ENCODE data around the gene GATA1. TPM values are rescaled to one million over a fixed set of nuclear protein-coding genes. Genes with fewer than 3 reads are reported as not detected.

Gene GATA1
- total and polyA plus RNA-seq, 8 donors = 0.37 to 9.4 TPM; not detected in 6

DNA sequence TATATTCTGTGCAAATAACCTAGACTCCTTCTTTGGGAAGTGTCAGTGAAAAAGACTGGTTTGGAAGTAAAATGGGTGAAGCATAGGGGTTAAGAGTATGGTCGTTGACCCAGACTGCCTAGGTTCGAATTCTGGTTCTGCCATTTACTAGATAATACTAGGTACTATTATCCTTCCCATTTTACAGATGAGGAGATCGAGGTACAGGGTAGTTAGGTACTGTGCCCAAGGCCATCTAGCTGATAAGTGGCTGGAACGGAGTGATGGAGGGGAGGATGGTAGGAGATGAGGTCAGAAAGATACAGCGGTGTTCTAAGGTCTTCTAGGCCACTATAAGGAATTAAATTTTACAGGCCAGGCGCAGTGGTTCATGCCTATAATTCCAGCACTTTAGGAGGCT lies 13.8 kb upstream of the GATA1 start:
- DNase-seq = no peak
- WGBS, 5 donors = 64 to 92% (median 89%) methylated on average over 6 of the region's 6 CpGs
- H3K9me3 ChIP-seq = no peaks in the 10 kb centered on the region
- H3K36me3 ChIP-seq = no peaks in the 10 kb centered on the region
- intact Hi-C loops (cut with DNase I; ENCODE audit: low total_unique reads) = no loop called here
- TF ChIP-seq, protein P1, sequence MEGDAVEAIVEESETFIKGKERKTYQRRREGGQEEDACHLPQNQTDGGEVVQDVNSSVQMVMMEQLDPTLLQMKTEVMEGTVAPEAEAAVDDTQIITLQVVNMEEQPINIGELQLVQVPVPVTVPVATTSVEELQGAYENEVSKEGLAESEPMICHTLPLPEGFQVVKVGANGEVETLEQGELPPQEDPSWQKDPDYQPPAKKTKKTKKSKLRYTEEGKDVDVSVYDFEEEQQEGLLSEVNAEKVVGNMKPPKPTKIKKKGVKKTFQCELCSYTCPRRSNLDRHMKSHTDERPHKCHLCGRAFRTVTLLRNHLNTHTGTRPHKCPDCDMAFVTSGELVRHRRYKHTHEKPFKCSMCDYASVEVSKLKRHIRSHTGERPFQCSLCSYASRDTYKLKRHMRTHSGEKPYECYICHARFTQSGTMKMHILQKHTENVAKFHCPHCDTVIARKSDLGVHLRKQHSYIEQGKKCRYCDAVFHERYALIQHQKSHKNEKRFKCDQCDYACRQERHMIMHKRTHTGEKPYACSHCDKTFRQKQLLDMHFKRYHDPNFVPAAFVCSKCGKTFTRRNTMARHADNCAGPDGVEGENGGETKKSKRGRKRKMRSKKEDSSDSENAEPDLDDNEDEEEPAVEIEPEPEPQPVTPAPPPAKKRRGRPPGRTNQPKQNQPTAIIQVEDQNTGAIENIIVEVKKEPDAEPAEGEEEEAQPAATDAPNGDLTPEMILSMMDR (IDR thresholded peaks at IDR 0.05) = no peak
- TF ChIP-seq POLR2AphosphoS5 (IDR thresholded peaks at IDR 0.05) (no peak), POLR2A (IDR thresholded peaks at IDR 0.05) (no peak), EP300 (IDR thresholded peaks at IDR 0.05) (no peak)
- no peak overlapping the region for H3K4me3 ChIP-seq
- no peaks in the 10 kb centered on the region for H3K4me1 ChIP-seq
- H3K27me3 ChIP-seq = no peaks in the 10 kb centered on the region
- H3K27ac ChIP-seq = no peak overlapping the region

DNA sequence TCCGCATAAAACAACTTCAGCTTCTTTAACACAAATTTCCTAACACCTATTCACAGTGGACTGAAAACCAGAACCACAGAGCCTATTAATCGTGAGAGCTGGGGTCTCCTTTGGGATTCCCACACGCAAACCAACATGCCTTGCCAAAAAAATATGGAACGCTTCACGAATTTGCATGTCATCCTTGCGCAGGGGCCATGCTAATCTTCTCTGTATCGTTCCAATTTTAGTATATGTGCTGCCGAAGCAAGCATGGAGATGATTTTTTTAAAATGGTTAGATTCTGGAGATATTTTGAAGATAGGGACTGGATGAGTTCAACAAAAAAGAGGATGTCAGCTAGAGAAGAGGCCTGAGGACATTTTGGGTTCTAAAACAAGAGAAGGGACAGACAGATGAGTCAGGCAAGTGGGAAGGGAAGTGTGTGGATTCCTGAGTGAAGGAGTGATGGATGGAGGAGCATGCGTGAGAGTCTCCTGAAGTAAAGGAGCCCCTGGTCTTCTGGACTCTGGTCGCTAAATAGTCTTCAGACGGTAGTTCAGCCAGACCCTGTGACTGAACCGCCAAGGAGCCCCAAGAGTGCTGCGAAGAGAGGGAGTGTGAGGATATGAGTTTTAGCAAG lies 9.5 kb upstream of the GATA1 start:
- Histone ChIP-seq H3K4me1 (no peaks in the 10 kb centered on the region), H3K36me3 (no peaks in the 10 kb centered on the region), H3K27me3 (peaks cover 0 to 8% (median 0%) of the 10 kb centered on the region in 3 donors), H3K9me3 (no peaks in the 10 kb centered on the region), H3K27ac (no peak overlapping the region), H3K4me3 (no peak overlapping the region)
- intact Hi-C loops (cut with DNase I; ENCODE audit: low total_unique reads) = no loop called here
- WGBS, 5 donors = 72 to 83% (median 75%) methylated on average over 13 of the region's 13 CpGs
- TF ChIP-seq POLR2AphosphoS5 (IDR thresholded peaks at IDR 0.05) (no peak), POLR2A (IDR thresholded peaks at IDR 0.05) (no peak), EP300 (IDR thresholded peaks at IDR 0.05) (no peak)
- TF ChIP-seq, protein P1 (IDR thresholded peaks at IDR 0.05) = no peak
- DNase-seq = no peak

DNA sequence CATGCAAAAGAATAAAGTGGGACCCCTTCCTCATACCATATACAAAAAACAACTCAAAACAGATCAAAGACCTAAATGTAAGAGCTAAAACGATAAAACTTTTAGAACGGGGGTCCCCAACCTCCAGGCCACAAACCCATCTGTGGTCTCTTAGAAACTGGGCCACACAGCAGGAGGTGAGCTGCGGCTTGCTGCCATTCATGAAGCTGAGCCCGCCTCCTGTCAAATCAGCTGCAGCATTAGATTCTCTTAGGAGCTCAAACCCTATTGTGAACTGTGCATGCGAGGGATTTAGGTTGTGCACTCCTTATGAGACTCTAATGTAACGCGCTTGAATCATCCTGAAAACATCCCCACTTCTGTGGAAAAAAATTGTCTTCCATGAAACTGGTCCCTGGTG lies 7.0 kb upstream of the GATA1 start:
- H3K4me3 ChIP-seq = no peak overlapping the region
- WGBS, 5 donors = 68 to 89% (median 80%) methylated on average over 7 of the region's 7 CpGs
- peaks cover 0 to 3% (median 0%) of the 10 kb centered on the region in 4 donors for H3K9me3 ChIP-seq
- DNase-seq = no peak
- H3K27ac ChIP-seq = no peak overlapping the region
- no peak for TF ChIP-seq POLR2AphosphoS5 (IDR thresholded peaks at IDR 0.05)
- TF ChIP-seq EP300 (IDR thresholded peaks at IDR 0.05) = no peak
- TF ChIP-seq, protein P1 (IDR thresholded peaks at IDR 0.05) = no peak
- no peak for TF ChIP-seq POLR2A (IDR thresholded peaks at IDR 0.05)
- H3K4me1 ChIP-seq = no peaks in the 10 kb centered on the region
- H3K27me3 ChIP-seq = peaks cover 0 to 8% (median 0%) of the 10 kb centered on the region in 3 donors
- no peaks in the 10 kb centered on the region for H3K36me3 ChIP-seq
- intact Hi-C loops (cut with DNase I; ENCODE audit: low total_unique reads) = no loop called here

- H3K27me3 ChIP-seq = peaks cover 0 to 10% (median 8%) of the 10 kb centered on the region in 3 donors
- no peak overlapping the region for H3K27ac ChIP-seq
- no peak overlapping the region for H3K4me3 ChIP-seq
- 83 to 98% (median 91%) methylated on average over 6 of the region's 6 CpGs for WGBS, 5 donors
- no peaks in the 10 kb centered on the region for H3K36me3 ChIP-seq
- intact Hi-C loops (cut with DNase I; ENCODE audit: low total_unique reads) = no loop called here
- no peak for TF ChIP-seq POLR2A (IDR thresholded peaks at IDR 0.05)
- no peaks in the 10 kb centered on the region for H3K4me1 ChIP-seq
- peaks cover 0 to 3% (median 0%) of the 10 kb centered on the region in 4 donors for H3K9me3 ChIP-seq
- no peak for DNase-seq
These were observed 4.7 kb upstream of the GATA1 start for GRCh38 chrX:48781705-48782104.

- Histone ChIP-seq H3K9me3 (peaks cover 0 to 3% (median 0%) of the 10 kb centered on the region in 4 donors), H3K4me1 (no peaks in the 10 kb centered on the region), H3K4me3 (no peak overlapping the region), H3K27ac (no peak overlapping the region), H3K27me3 (peaks cover 0 to 15% (median 9%) of the 10 kb centered on the region in 3 donors), H3K36me3 (no peaks in the 10 kb centered on the region)
- WGBS, 5 donors = 61 to 93% (median 75%) methylated on average over 2 of the region's 2 CpGs
- TF ChIP-seq EP300 (IDR thresholded peaks at IDR 0.05) (no peak), POLR2A (IDR thresholded peaks at IDR 0.05) (no peak), POLR2AphosphoS5 (IDR thresholded peaks at IDR 0.05) (no peak)
- TF ChIP-seq, protein P1 (IDR thresholded peaks at IDR 0.05) = no peak
- intact Hi-C loops (cut with DNase I; ENCODE audit: low total_unique reads) = no loop called here
- no peak for DNase-seq
These were observed 4.2 kb upstream of the GATA1 start for GRCh38 chrX:48782216-48782615.
